CD14-positive monocyte (primary cell): ENCODE measurements around the gene RASSF4. TPM values are rescaled to one million over a fixed set of nuclear protein-coding genes. Genes with fewer than 3 reads are reported as not detected.

Experiments used
- DNase-seq, 3 donors: peaks; one replicate each; pipeline ENCODE4 v3.0.0-alpha.2; 2011 to 2022
- H2AFZ ChIP-seq: 2 replicates; pipeline ENCODE4 v1.6.0; 2012; ENCODE audit warnings: mild to moderate bottlenecking, low read depth, low read length, inconsistent platforms; ENCODE audit not compliant: insufficient read depth, poor library complexity, severe bottlenecking
- H3K27ac ChIP-seq, 2 donors: 1 replicate in 1 of 2; 2 replicates in 1 of 2; pipeline ENCODE4 v1.5.1; 2012 to 2013; ENCODE audit warnings: low read length in 2 of 2, control low read depth in 1 of 2, inconsistent platforms in 1 of 2, low read depth in 1 of 2, mild to moderate bottlenecking in 1 of 2
- H3K27me3 ChIP-seq, 2 donors: one replicate each; pipeline versions ENCODE4 v1.6.0 to v1.6.1; 2011 to 2013; ENCODE audit warnings: low read length in 2 of 2; ENCODE audit not compliant: control insufficient read depth in 2 of 2, insufficient read depth in 2 of 2
- H3K36me3 ChIP-seq, 2 donors: replicated peaks in 1 of 2; 1 replicate in 1 of 2; 2 replicates in 1 of 2; pipeline versions ENCODE4 v1.5.1 to v1.6.1; 2012 to 2013; ENCODE audit warnings: low read length in 2 of 2, control low read depth in 1 of 2, inconsistent platforms in 1 of 2, mild to moderate bottlenecking in 1 of 2; ENCODE audit not compliant: insufficient read depth in 2 of 2, control insufficient read depth in 1 of 2
- H3K4me1 ChIP-seq, 2 donors: 1 replicate in 1 of 2; 2 replicates in 1 of 2; pipeline versions ENCODE4 v1.5.1 to v1.6.1; 2012 to 2013; ENCODE audit warnings: low read length in 2 of 2, control low read depth in 1 of 2, inconsistent platforms in 1 of 2, mild to moderate bottlenecking in 1 of 2, moderate library complexity in 1 of 2; ENCODE audit not compliant: insufficient read depth in 2 of 2, control insufficient read depth in 1 of 2
- H3K4me2 ChIP-seq: replicated peaks from 2 replicates; pipeline ENCODE3; 2012; ENCODE audit warnings: low read length, moderate library complexity, mild to moderate bottlenecking; ENCODE audit not compliant: poor library complexity, severe bottlenecking; ENCODE audit errors: extremely low read depth
- H3K4me3 ChIP-seq, 3 experiments: fragments of 200-600 bp in 1 of 3; sonication (generic) in 1 of 3; replicated peaks in 1 of 3; 1 replicate in 2 of 3; 2 replicates in 1 of 3; pipeline ENCODE4 v1.5.1; 2011 to 2013; ENCODE audit warnings: low read length in 3 of 3, mild to moderate bottlenecking in 3 of 3, control low read depth in 2 of 3, low read depth in 2 of 3, inconsistent platforms in 1 of 3, moderate library complexity in 1 of 3
- H3K79me2 ChIP-seq: 2 replicates; pipeline ENCODE4 v1.6.0; 2012; ENCODE audit warnings: mild to moderate bottlenecking, control low read depth, inconsistent platforms, low read length, moderate library complexity; ENCODE audit not compliant: insufficient read depth
- H3K9ac ChIP-seq: 2 replicates; pipeline ENCODE4 v1.6.0; 2017; ENCODE audit warnings: low read length, mild to moderate bottlenecking; ENCODE audit not compliant: insufficient read depth, poor library complexity, severe bottlenecking
- H3K9me3 ChIP-seq, 2 donors: replicated peaks in 1 of 2; 1 replicate in 1 of 2; 2 replicates in 1 of 2; pipeline versions ENCODE4 v1.5.1 to v1.6.1; 2012 to 2013; ENCODE audit warnings: low read length in 2 of 2, control low read depth in 1 of 2; ENCODE audit not compliant: control insufficient read depth in 1 of 2, insufficient read depth in 1 of 2
- H4K20me1 ChIP-seq: 2 replicates; pipeline ENCODE4 v1.6.0; 2012; ENCODE audit warnings: mild to moderate bottlenecking, low read length, control low read depth, moderate library complexity; ENCODE audit not compliant: insufficient read depth
- H3K27ac Mint-ChIP-seq, 7 donors: one replicate each; pipeline ENCODE4 v1.8.0; 2020; ENCODE audit warnings: mild to moderate bottlenecking in 7 of 7, mixed read lengths in 7 of 7, moderate library complexity in 6 of 7, inconsistent platforms in 2 of 7
- H3K27me3 Mint-ChIP-seq, 3 donors: one replicate each; pipeline ENCODE4 v1.8.0; 2021 to 2022; ENCODE audit warnings: low read depth in 3 of 3, mild to moderate bottlenecking in 3 of 3, mixed read lengths in 3 of 3, moderate library complexity in 3 of 3, inconsistent platforms in 1 of 3
- H3K36me3 Mint-ChIP-seq, 2 donors: one replicate each; pipeline ENCODE4 v1.8.0; 2020; ENCODE audit warnings: mixed read lengths in 2 of 2, inconsistent platforms in 1 of 2, mild to moderate bottlenecking in 1 of 2
- H3K4me1 Mint-ChIP-seq: one replicate; pipeline ENCODE4 v1.8.0; 2020; ENCODE audit warnings: mild to moderate bottlenecking, mixed read lengths
- H3K4me3 Mint-ChIP-seq, 2 donors: one replicate each; pipeline ENCODE4 v1.8.0; 2020; ENCODE audit warnings: mild to moderate bottlenecking in 2 of 2, mixed read lengths in 2 of 2, moderate library complexity in 1 of 2
- H3K9me3 Mint-ChIP-seq, 7 donors: one replicate each; pipeline ENCODE4 v1.8.0; 2020 to 2022; ENCODE audit warnings: mixed read lengths in 7 of 7, mild to moderate bottlenecking in 6 of 7, moderate library complexity in 6 of 7, inconsistent platforms in 2 of 7
- WGBS: methylation state at CpG from one replicate; pipeline ENCODE4 v1.1.5; 2013; ENCODE audit warnings: missing lambda C conversion rate; ENCODE audit not compliant: insufficient coverage; 5-methylcytosine and 5-hydroxymethylcytosine counted together
- intact Hi-C, 2 donors: fragments of 100-400 bp; cut with micrococcal nuclease; formaldehyde crosslinking; loops; one replicate each; pipeline versions ENCODE4 v1.15.0 to v1.15.1; 2023
- polyA plus RNA-seq, 3 donors: library from polyadenylated mRNA; depleted of rRNA in 1 of 3; unstranded in 2 of 3; stranded (reverse) in 1 of 3; fragments of 300-500 nt in 2 of 3; fragments of >200 nt in 1 of 3; fragmentation: Illumina TruSeq in 2 of 3; gene quantifications; 1 replicate in 2 of 3; 2 replicates in 1 of 3; pipeline ENCODE4 v1.2.3, GENCODE V29; 2012 to 2021
- TF ChIP-seq, protein P1 (sequence below): fragments of 200-600 bp; IDR thresholded peaks from one replicate; pipeline ENCODE4 v1.8.0; 2022; ENCODE audit warnings: antibody characterized with exemption, mild to moderate bottlenecking

RASSF4 gene
- polyA plus RNA-seq, 3 donors: 117 to 290 (median 120) TPM

DNA sequence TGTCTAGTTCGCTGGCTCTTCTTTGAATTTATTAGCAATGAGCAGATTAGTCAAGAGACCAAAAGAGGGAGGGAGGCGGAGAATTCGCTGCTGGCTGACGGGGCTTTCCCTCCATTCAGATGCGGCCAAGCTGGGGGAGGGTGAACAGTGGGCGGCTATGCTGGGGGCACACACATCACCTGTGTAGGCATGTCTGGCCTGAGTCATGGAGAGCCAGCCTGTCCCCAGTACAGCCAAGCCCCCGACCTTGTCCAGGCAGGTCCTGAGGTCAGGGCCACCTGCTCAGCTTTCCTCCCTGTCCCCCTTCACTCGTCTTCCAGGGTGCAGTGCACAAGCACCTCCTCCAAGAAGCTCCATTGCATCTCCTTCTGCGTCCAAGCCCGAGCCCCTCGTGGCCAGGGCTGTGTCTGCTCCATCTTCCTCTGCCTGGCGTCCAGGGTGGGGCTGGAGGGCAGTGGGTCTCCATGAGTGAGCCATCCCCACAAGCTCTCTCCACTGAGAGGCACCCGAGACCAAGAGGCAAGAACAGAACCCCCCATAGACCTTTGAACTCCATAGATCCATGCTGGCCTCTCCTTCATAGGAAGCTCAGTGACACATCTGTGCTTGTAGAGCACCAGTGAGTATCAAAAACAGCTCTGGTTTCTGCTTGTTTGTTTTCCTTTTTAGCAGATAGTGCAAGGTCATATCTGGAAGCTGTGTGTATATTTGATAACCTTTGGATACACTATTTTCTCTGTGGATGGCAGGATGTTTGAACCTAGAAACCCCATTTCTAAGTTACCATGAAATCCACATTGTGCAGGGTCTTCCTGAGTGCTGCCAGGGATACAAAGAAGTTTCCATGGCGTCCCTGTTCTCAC is 20.9 kb downstream of the RASSF4 start:
- WGBS: 90% methylated on average over 7 of the region's 14 CpGs
- Histone ChIP-seq H3K36me3 (peaks cover 91 to 100% of the 10 kb centered on the region in 2 donors), H3K27ac (peak overlapping the region in 1 of 2 donors; percentile 61), H3K9me3 (no peaks in the 10 kb centered on the region), H3K27me3 (no peaks in the 10 kb centered on the region), H3K79me2 (peaks cover 71% of the 10 kb centered on the region), H3K4me2 (no peak overlapping the region), H3K4me3 (no peak overlapping the region), H3K4me1 (peaks cover 4 to 19% of the 10 kb centered on the region in 2 donors), H2AFZ (no peak overlapping the region), H3K9ac (no peak overlapping the region), H4K20me1 (peaks cover 100% of the 10 kb centered on the region)
- no peaks in the 10 kb centered on the region for H3K9me3 Mint-ChIP-seq
- H3K36me3 Mint-ChIP-seq: peaks cover 70 to 93% of the 10 kb centered on the region in 2 donors
- peaks cover 21% of the 10 kb centered on the region for H3K4me1 Mint-ChIP-seq
- H3K27ac Mint-ChIP-seq: peak overlapping the region in 4 of 7 donors; percentile 5 to 76 (median 42)
- no peaks in the 10 kb centered on the region for H3K27me3 Mint-ChIP-seq
- DNase-seq: no peak
- TF ChIP-seq, protein P1, sequence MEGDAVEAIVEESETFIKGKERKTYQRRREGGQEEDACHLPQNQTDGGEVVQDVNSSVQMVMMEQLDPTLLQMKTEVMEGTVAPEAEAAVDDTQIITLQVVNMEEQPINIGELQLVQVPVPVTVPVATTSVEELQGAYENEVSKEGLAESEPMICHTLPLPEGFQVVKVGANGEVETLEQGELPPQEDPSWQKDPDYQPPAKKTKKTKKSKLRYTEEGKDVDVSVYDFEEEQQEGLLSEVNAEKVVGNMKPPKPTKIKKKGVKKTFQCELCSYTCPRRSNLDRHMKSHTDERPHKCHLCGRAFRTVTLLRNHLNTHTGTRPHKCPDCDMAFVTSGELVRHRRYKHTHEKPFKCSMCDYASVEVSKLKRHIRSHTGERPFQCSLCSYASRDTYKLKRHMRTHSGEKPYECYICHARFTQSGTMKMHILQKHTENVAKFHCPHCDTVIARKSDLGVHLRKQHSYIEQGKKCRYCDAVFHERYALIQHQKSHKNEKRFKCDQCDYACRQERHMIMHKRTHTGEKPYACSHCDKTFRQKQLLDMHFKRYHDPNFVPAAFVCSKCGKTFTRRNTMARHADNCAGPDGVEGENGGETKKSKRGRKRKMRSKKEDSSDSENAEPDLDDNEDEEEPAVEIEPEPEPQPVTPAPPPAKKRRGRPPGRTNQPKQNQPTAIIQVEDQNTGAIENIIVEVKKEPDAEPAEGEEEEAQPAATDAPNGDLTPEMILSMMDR: no peak
- no peak overlapping the region for H3K4me3 Mint-ChIP-seq
- intact Hi-C loops: no loop called here

DNA sequence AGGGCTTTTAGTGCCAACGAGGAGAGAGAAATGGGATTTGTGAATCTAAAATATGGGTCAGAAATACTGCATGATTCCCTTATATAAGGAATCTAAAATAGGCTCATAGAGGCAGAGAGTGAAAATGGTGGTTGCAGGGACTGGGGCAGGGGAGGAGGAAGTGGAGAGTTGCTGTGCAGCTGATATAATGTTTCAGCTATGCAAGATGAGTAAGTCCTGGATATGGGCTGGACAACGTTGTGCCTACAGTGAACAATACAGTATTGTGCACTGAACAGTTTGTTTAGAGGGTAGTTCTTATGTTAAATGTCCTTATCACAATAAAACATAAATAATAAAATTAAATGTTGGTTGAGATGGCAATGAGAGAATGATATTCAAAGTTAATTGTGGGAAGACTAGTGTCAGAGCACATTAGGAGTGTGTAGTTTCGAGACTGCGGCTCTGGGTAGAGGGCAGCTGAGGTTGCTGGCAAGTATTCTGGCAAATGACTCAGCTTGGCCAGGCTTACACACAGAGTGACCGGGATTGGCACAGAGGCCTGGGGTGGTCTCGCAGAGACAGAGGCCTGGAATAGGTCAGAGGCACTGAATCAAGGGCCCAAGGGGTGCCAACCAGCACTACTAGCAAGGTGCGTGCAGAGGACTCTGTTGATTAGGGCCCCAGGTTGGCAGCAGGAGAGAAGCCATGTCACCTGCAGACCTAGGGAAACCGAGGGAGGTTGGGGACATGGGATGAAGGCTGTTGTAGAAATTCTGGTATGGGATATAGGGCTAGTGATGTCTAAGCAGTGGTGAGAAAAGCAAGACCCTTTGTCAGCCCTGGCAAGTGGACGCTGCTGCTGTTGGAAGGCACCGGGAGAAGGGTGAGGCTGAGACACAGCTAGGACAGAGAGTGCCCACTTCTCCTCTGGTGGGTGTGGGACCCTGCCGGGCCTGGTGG is 21.8 kb downstream of the RASSF4 start:
- H3K4me1 ChIP-seq: peaks cover 4 to 14% of the 10 kb centered on the region in 2 donors
- Mint-ChIP-seq H3K27ac (peak overlapping the region in 5 of 7 donors; percentile 5 to 57 (median 30)), H3K9me3 (no peaks in the 10 kb centered on the region), H3K36me3 (peaks cover 72 to 95% of the 10 kb centered on the region in 2 donors), H3K4me3 (no peak overlapping the region), H3K27me3 (no peaks in the 10 kb centered on the region), H3K4me1 (peaks cover 17% of the 10 kb centered on the region)
- H2AFZ ChIP-seq: no peak overlapping the region
- peaks cover 94 to 100% of the 10 kb centered on the region in 2 donors for H3K36me3 ChIP-seq
- H3K79me2 ChIP-seq: peaks cover 62% of the 10 kb centered on the region
- DNase-seq: no peak
- H3K9ac ChIP-seq: no peak overlapping the region
- intact Hi-C loops: no loop called here
- H3K27me3 ChIP-seq: no peaks in the 10 kb centered on the region
- H3K9me3 ChIP-seq: no peaks in the 10 kb centered on the region
- H4K20me1 ChIP-seq: peaks cover 100% of the 10 kb centered on the region
- no peak overlapping the region for H3K4me2 ChIP-seq
- WGBS: 94% methylated on average over 10 of the region's 11 CpGs
- no peak overlapping the region for H3K4me3 ChIP-seq
- peak overlapping the region in 1 of 2 donors; percentile 54 for H3K27ac ChIP-seq
- TF ChIP-seq, protein P1: no peak
